Peyer's patch (tissue), 4 donors: Measurements from ENCODE around the gene KCNT1. TPM values are rescaled to one million over a fixed set of nuclear protein-coding genes. Genes with fewer than 3 reads are reported as not detected.

ENCODE experiments used
- DNase-seq, 3 donors: peaks; one replicate each; pipeline ENCODE4 v3.0.0-alpha.2; 2017 to 2019
- H3K27ac ChIP-seq, 4 donors: fragments of 200-600 bp; sonication (generic); one replicate each; pipeline ENCODE4 v1.5.1; 2016 to 2019
- H3K27me3 ChIP-seq, 2 donors: fragments of 200-600 bp; sonication (generic); one replicate each; pipeline ENCODE4 v1.5.1; 2019
- H3K36me3 ChIP-seq, 3 donors: fragments of 200-600 bp; sonication (generic); one replicate each; pipeline ENCODE4 v1.5.1; 2016 to 2019
- H3K4me1 ChIP-seq, 4 donors: fragments of 200-600 bp; sonication (generic); one replicate each; pipeline ENCODE4 v1.5.1; 2016 to 2019
- H3K4me3 ChIP-seq, 4 donors: fragments of 200-600 bp; sonication (generic); 1 replicate in 3 of 4; 2 replicates in 1 of 4; pipeline ENCODE4 v1.5.1; 2016 to 2019; ENCODE audit warnings: mild to moderate bottlenecking in 1 of 4
- H3K9me3 ChIP-seq, 4 donors: fragments of 200-600 bp; sonication (generic); one replicate each; pipeline ENCODE4 v1.5.1; 2016 to 2019; ENCODE audit warnings: mild to moderate bottlenecking in 1 of 4
- CTCF ChIP-seq, 6 experiments: fragments of 450-650 bp in 4 of 6; fragments of 200-600 bp in 2 of 6; sonication (generic) in 1 of 6; IDR thresholded peaks; one replicate each; pipeline ENCODE4 v1.5.1; 2017 to 2019; ENCODE audit warnings: antibody characterized with exemption in 6 of 6, mild to moderate bottlenecking in 3 of 6, moderate library complexity in 1 of 6
- POLR2A ChIP-seq, 2 donors: fragments of 450-650 bp; IDR thresholded peaks; one replicate each; pipeline ENCODE4 v1.5.1; 2017; ENCODE audit warnings: antibody characterized with exemption in 2 of 2, mild to moderate bottlenecking in 2 of 2, moderate library complexity in 2 of 2
- total RNA-seq, 4 donors: library from RNA; depleted of rRNA; stranded (reverse); fragments of >200 nt; gene quantifications; one replicate each; pipeline ENCODE4 v1.1.0, GENCODE V29; 2016

Gene KCNT1
- total RNA-seq, 4 donors from 2014 or later = 0.27 TPM; not detected in 3

- Histone ChIP-seq H3K36me3 (peaks cover 0 to 24% (median 0%) of the 10 kb centered on the region in 3 donors), H3K27me3 (no peaks in the 10 kb centered on the region), H3K4me1 (no peaks in the 10 kb centered on the region), H3K9me3 (peaks cover 0 to 6% (median 2%) of the 10 kb centered on the region in 4 donors), H3K4me3 (no peak overlapping the region), H3K27ac (no peak overlapping the region)
- no peak for TF ChIP-seq POLR2A (IDR thresholded peaks at IDR 0.05)
- DNase-seq = no peak
Observed at GRCh38 chr9:135828656-135829055, 126.7 kb downstream of the KCNT1 start.

GRCh38 chr9:135830496-135830895 lies 128.5 kb downstream of the KCNT1 start:
- Histone ChIP-seq H3K4me3 (no peak overlapping the region), H3K4me1 (no peaks in the 10 kb centered on the region), H3K36me3 (peaks cover 0 to 11% (median 0%) of the 10 kb centered on the region in 3 donors), H3K27ac (no peak overlapping the region), H3K27me3 (no peaks in the 10 kb centered on the region), H3K9me3 (peaks cover 0 to 6% (median 2%) of the 10 kb centered on the region in 4 donors)
- DNase-seq = no peak
- TF ChIP-seq CTCF (IDR thresholded peaks at IDR 0.05) (no peak), POLR2A (IDR thresholded peaks at IDR 0.05) (no peak)

GRCh38 chr9:135833864-135834263 lies 131.9 kb downstream of the KCNT1 start:
- TF ChIP-seq POLR2A (IDR thresholded peaks at IDR 0.05) (no peak), CTCF (IDR thresholded peaks at IDR 0.05) (no peak)
- Histone ChIP-seq H3K4me3 (no peak overlapping the region), H3K4me1 (no peaks in the 10 kb centered on the region), H3K36me3 (no peaks in the 10 kb centered on the region), H3K27ac (no peak overlapping the region), H3K27me3 (no peaks in the 10 kb centered on the region), H3K9me3 (peaks cover 0 to 6% (median 0%) of the 10 kb centered on the region in 4 donors)
- no peak for DNase-seq

- H3K9me3 ChIP-seq = no peaks in the 10 kb centered on the region
- TF ChIP-seq POLR2A (IDR thresholded peaks at IDR 0.05) = no peak
- no peak for TF ChIP-seq CTCF (IDR thresholded peaks at IDR 0.05)
- peak in 1 of 3 donors; percentile 17 for DNase-seq
- no peaks in the 10 kb centered on the region for H3K4me1 ChIP-seq
- H3K4me3 ChIP-seq = no peak overlapping the region
- H3K27ac ChIP-seq = no peak overlapping the region
- H3K36me3 ChIP-seq = no peaks in the 10 kb centered on the region
- no peaks in the 10 kb centered on the region for H3K27me3 ChIP-seq
Observed at GRCh38 chr9:135835131-135835530, 133.1 kb downstream of the KCNT1 start.

GRCh38 chr9:135839516-135839915 lies 137.5 kb downstream of the KCNT1 start:
- Histone ChIP-seq H3K36me3 (no peaks in the 10 kb centered on the region), H3K4me3 (no peak overlapping the region), H3K9me3 (no peaks in the 10 kb centered on the region), H3K4me1 (no peaks in the 10 kb centered on the region), H3K27me3 (no peaks in the 10 kb centered on the region), H3K27ac (no peak overlapping the region)
- TF ChIP-seq CTCF (IDR thresholded peaks at IDR 0.05) (no peak), POLR2A (IDR thresholded peaks at IDR 0.05) (no peak)
- no peak for DNase-seq

GRCh38 chr9:135840107-135840506 lies 138.1 kb downstream of the KCNT1 start:
- H3K36me3 ChIP-seq = no peaks in the 10 kb centered on the region
- H3K27me3 ChIP-seq = no peaks in the 10 kb centered on the region
- no peak overlapping the region for H3K4me3 ChIP-seq
- no peak for TF ChIP-seq CTCF (IDR thresholded peaks at IDR 0.05)
- TF ChIP-seq POLR2A (IDR thresholded peaks at IDR 0.05) = no peak
- DNase-seq = no peak
- H3K9me3 ChIP-seq = no peaks in the 10 kb centered on the region
- no peaks in the 10 kb centered on the region for H3K4me1 ChIP-seq
- H3K27ac ChIP-seq = no peak overlapping the region
